HG03045 (cell line): ENCODE results near the gene PCDHB15.
"Not testable (repeated sequence)": the region's sequence is repeated elsewhere in the genome, so short reads cannot be mapped to it uniquely, and the experiment has no call there.

Experiments used
- ATAC-seq: cut with Tn5 transposase; IDR thresholded peaks from one replicate; pipeline ENCODE4 v1.9.1; 2021; ENCODE audit warnings: mild to moderate bottlenecking, moderate library complexity; ENCODE audit not compliant: unreplicated experiment

PCDHB15 gene

GRCh38 chr5:141247434-141247833 lies 2.2 kb downstream of the PCDHB15 start:
- not testable (repeated sequence) for ATAC-seq

- no peak for ATAC-seq
Observed at GRCh38 chr5:141250576-141250975, 5.4 kb downstream of the PCDHB15 start.

GRCh38 chr5:141258464-141258863 lies 13.3 kb downstream of the PCDHB15 start:
- no peak for ATAC-seq

- no peak for ATAC-seq
Observed at GRCh38 chr5:141258948-141259347, 13.8 kb downstream of the PCDHB15 start.

- ATAC-seq = no peak
Observed at GRCh38 chr5:141260458-141261237, 15.5 kb downstream of the PCDHB15 start.

GRCh38 chr5:141261238-141261546 lies 16.0 kb downstream of the PCDHB15 start:
- no peak for ATAC-seq

- ATAC-seq = no peak
Observed at GRCh38 chr5:141269195-141269594, 24.0 kb downstream of the PCDHB15 start.

GRCh38 chr5:141272906-141273305 lies 27.7 kb downstream of the PCDHB15 start:
- ATAC-seq = no peak

- no peak for ATAC-seq
Observed at GRCh38 chr5:141298376-141298775, 53.2 kb downstream of the PCDHB15 start.
